K562 (cell line): ENCODE measurements around the gene HINT2. TPM values are rescaled to one million over a fixed set of nuclear protein-coding genes. Genes with fewer than 3 reads are reported as not detected.

Source experiments
- ATAC-seq: fragments of 200-7000 bp; cut with Tn5 transposase; 3 replicates; pipeline ENCODE4 v1.9.1; 2020; ENCODE audit warnings: moderate library complexity
- BruUV-seq: library from RNA; stranded (reverse); fragments of 400-500 nt; replicated peaks from 2 replicates; lab custom pipeline; 2021; lab: Mats Ljungman, UMichigan
- CTCF ChIA-PET: fragments of 300-600 bp; formaldehyde crosslinking; extraction: SDS; loops from one replicate; lab custom pipeline; 2021; ENCODE audit warnings: low intra/inter-chr PET ratio; lab: Yijun Ruan, JAX
- POLR2A ChIA-PET: fragments of 300-600, 350-650 bp; sonication (Branson Sonifier 250); formaldehyde crosslinking; extraction: SDS; loops from one replicate; lab custom pipeline; 2021; ENCODE audit warnings: antibody characterized with exemption, inconsistent platforms; lab: Yijun Ruan, JAX
- DNase-seq, 4 experiments: peaks; one replicate each; pipeline versions ENCODE4 v3.0.0 to v3.0.0-alpha.2; 2011 to 2018; ENCODE audit warnings: low spot score in 3 of 4, mixed read lengths in 3 of 4; ENCODE audit errors: extremely low read depth in 1 of 4
- FAIRE-seq: peaks from 2 replicates; lab custom pipeline; 2011; peaks lifted over from hg19 to GRCh38; lab: Jason Lieb, UNC
- H2AFZ ChIP-seq: 2 replicates; pipeline ENCODE4 v1.6.0; 2011; ENCODE audit warnings: low read depth, low read length, control low read depth, inconsistent platforms
- H3K27ac ChIP-seq: fragments of 200-600 bp; 3 replicates; pipeline ENCODE4 v1.8.0; 2011; ENCODE audit warnings: low read depth, mild to moderate bottlenecking, control low read depth, inconsistent platforms, low read length, moderate library complexity, mixed read lengths; ENCODE audit errors: extremely low read depth
- H3K27me3 ChIP-seq, 2 experiments: fragments of 300-600 bp in 1 of 2; 2 replicates in 1 of 2; 3 replicates in 1 of 2; pipeline versions ENCODE4 v1.6.0 to v1.8.0; 2011; ENCODE audit warnings: inconsistent platforms in 2 of 2, low read length in 2 of 2, mild to moderate bottlenecking in 1 of 2, mixed read lengths in 1 of 2, moderate library complexity in 1 of 2; ENCODE audit not compliant: control insufficient read depth in 2 of 2, insufficient read depth in 2 of 2
- H3K36me3 ChIP-seq: fragments of 300-600 bp; 3 replicates; pipeline ENCODE4 v1.8.0; 2011; ENCODE audit warnings: mild to moderate bottlenecking, low read length, inconsistent platforms; ENCODE audit not compliant: control insufficient read depth, insufficient read depth
- H3K4me1 ChIP-seq, 2 experiments: fragments of 200-600 bp in 1 of 2; replicated peaks in 1 of 2; 2 replicates in 1 of 2; 3 replicates in 1 of 2; pipeline versions ENCODE4 v1.5.1 to v1.8.0; 2011; ENCODE audit warnings: inconsistent platforms in 2 of 2, low read length in 2 of 2, mild to moderate bottlenecking in 1 of 2, mixed read lengths in 1 of 2, moderate library complexity in 1 of 2; ENCODE audit not compliant: control insufficient read depth in 2 of 2, insufficient read depth in 2 of 2
- H3K4me2 ChIP-seq: 2 replicates; pipeline ENCODE4 v1.6.1; 2011; ENCODE audit warnings: low read length, control low read depth, inconsistent platforms, mixed read lengths; ENCODE audit not compliant: insufficient read depth
- H3K4me3 ChIP-seq: fragments of 200-600 bp; sonication (generic), shearing (Covaris generic); 2 replicates; pipeline ENCODE4 v1.5.1; 2016; ENCODE audit warnings: control low read depth, inconsistent platforms
- H3K79me2 ChIP-seq: fragments of 200-600 bp; 3 replicates; pipeline ENCODE4 v1.8.0; 2011; ENCODE audit warnings: low read length, inconsistent platforms; ENCODE audit not compliant: control insufficient read depth, insufficient read depth
- H3K9ac ChIP-seq, 2 experiments: 2 replicates each; pipeline versions ENCODE4 v1.6.0 to v1.6.1; 2011; ENCODE audit warnings: low read depth in 2 of 2, low read length in 2 of 2, control low read depth in 1 of 2, inconsistent platforms in 1 of 2, mild to moderate bottlenecking in 1 of 2, mixed read lengths in 1 of 2; ENCODE audit not compliant: insufficient read depth in 1 of 2
- H3K9me1 ChIP-seq: one replicate; pipeline ENCODE4 v1.6.0; 2011; ENCODE audit warnings: inconsistent platforms, mild to moderate bottlenecking, low read length, moderate library complexity; ENCODE audit not compliant: control insufficient read depth, insufficient read depth
- H3K9me3 ChIP-seq: replicated peaks from 2 replicates; pipeline ENCODE4 v1.5.1; 2011; ENCODE audit warnings: low read depth, low read length, inconsistent platforms; ENCODE audit not compliant: control insufficient read depth, insufficient read depth
- H4K20me1 ChIP-seq: replicated peaks from 2 replicates; pipeline ENCODE4 v1.6.1; 2011; ENCODE audit warnings: low read length, inconsistent platforms, mixed read lengths; ENCODE audit not compliant: control insufficient read depth, insufficient read depth
- CHD1 ChIP-seq: fragments of 200-600 bp; sonication (generic); IDR thresholded peaks from one replicate; pipeline ENCODE4 v1.6.1; 2012; ENCODE audit warnings: mild to moderate bottlenecking, moderate library complexity, low read length, inconsistent platforms
- GABPB1 ChIP-seq: sonication (generic); formaldehyde crosslinking; IDR thresholded peaks from 2 replicates; pipeline ENCODE4 v1.8.0; 2022; ENCODE audit warnings: mild to moderate bottlenecking, missing genetic modification reagents
- NCOA1 ChIP-seq: fragments of 450-650 bp; IDR thresholded peaks from 2 replicates; pipeline ENCODE4 v1.6.1; 2016; ENCODE audit warnings: low read depth
- ZFPM2 ChIP-seq: fragments of 250-450 bp; sonication (Bioruptor Pico); IDR thresholded peaks from 2 replicates; pipeline ENCODE4 v1.5.1; 2022; ENCODE audit warnings: mild to moderate bottlenecking
- ZNF707 ChIP-seq: fragments of 250-450 bp; sonication (Bioruptor Pico); conservative IDR thresholded peaks from 2 replicates; pipeline ENCODE4 v1.8.0; 2022; ENCODE audit warnings: inconsistent platforms, mild to moderate bottlenecking, moderate library complexity
- WGBS: fragments of 100-300 bp; shearing (Covaris generic); methylation state at CpG from one replicate; pipeline ENCODE4 v1.1.6; 2016; ENCODE audit warnings: low coverage, mixed read lengths; ENCODE audit not compliant: insufficient coverage; ENCODE audit errors: missing lambda C conversion rate; 5-methylcytosine and 5-hydroxymethylcytosine counted together
- in situ Hi-C: fragments of 300-500 bp; cut with MboI; formaldehyde crosslinking; loops from 4 replicates; pipeline ENCODE4 v1.15.0; 2018; ENCODE audit warnings: inconsistent platforms, mixed read lengths
- intact Hi-C: fragments of 100-400 bp; cut with micrococcal nuclease; formaldehyde crosslinking; loops from 2 replicates; pipeline ENCODE4 v1.14.2; 2022
- polyA plus RNA-seq, 8 experiments: library from polyadenylated mRNA; depleted of rRNA in 4 of 8; stranded (reverse) in 5 of 8; unstranded in 3 of 8; fragments of >200 nt; fragmentation: Nextera tagmentation in 2 of 8; fragmentation: Illumina TruSeq in 1 of 8; extraction: Ambion mirVana in 2 of 8; extraction: Trizol in 1 of 8; gene quantifications; 2 replicates each; pipeline versions ENCODE4 v1.2.1 to v1.2.3, GENCODE V29; 2011 to 2014; ENCODE audit warnings: inconsistent platforms in 1 of 8, missing spikeins in 1 of 8
- total RNA-seq, 7 experiments: library from RNA; depleted of rRNA in 6 of 7; stranded (reverse); fragments of >200 nt in 6 of 7; fragmentation: Illumina TruSeq in 2 of 7; extraction: Trizol in 2 of 7; gene quantifications; 2 replicates each; pipeline versions ENCODE4 v1.2.1 to v1.2.3, GENCODE V29; 2011 to 2021; ENCODE audit warnings: low replicate concordance in 1 of 7
- TF ChIP-seq, protein P1 (sequence below): fragments of 450-650 bp; IDR thresholded peaks from 2 replicates; pipeline ENCODE4 v1.6.1; 2018; ENCODE audit warnings: mild to moderate bottlenecking, low read depth; ENCODE audit not compliant: partially characterized antibody
- TF ChIP-seq, protein P2 (sequence below): fragments of 250-450 bp; sonication (Bioruptor Pico); IDR thresholded peaks from 2 replicates; pipeline ENCODE4 v1.5.0; 2021
- TF ChIP-seq, protein P3 (sequence below): sonication (generic); formaldehyde crosslinking; IDR thresholded peaks from 2 replicates; pipeline ENCODE4 v1.8.0; 2022; ENCODE audit warnings: mild to moderate bottlenecking, low read depth, missing genetic modification reagents

Gene HINT2
- total and polyA plus RNA-seq, 9 of the 15 experiments (the other 6 are each of a cell fraction or from before 2014, with no cell fraction given) = 5.6 to 44.1 (median 27.9) TPM

DNA sequence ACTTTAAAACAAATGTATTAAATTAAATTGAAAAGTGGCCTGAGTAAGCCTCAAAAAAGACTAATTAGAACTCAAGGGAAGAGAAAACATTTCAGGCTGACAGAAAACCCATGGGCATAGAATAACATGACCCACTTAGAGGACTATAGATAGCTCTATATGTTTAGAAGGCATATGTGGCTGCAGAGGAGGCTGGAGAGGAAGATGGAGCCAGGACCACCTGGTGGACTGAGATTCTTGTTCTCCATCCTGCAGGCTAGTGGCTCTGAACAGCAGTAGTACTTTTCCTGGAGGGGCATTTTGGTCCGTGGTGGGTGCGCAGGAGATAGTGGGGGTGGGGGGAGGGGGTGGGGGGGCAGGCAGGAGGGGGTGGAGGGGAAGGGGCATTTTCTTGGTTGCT is 33.8 kb downstream of the HINT2 start:
- in situ Hi-C loops (no loop called here), intact Hi-C loops (no loop called here)
- no peak for FAIRE-seq
- no peak overlapping the region for H3K4me3 ChIP-seq
- no peak for ATAC-seq
- TF ChIP-seq, protein P1, sequence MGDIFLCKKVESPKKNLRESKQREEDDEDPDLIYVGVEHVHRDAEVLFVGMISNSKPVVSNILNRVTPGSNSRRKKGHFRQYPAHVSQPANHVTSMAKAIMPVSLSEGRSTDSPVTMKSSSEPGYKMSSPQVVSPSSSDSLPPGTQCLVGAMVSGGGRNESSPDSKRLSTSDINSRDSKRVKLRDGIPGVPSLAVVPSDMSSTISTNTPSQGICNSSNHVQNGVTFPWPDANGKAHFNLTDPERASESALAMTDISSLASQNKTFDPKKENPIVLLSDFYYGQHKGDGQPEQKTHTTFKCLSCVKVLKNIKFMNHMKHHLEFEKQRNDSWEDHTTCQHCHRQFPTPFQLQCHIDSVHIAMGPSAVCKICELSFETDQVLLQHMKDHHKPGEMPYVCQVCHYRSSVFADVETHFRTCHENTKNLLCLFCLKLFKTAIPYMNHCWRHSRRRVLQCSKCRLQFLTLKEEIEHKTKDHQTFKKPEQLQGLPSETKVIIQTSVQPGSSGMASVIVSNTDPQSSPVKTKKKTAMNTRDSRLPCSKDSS = no peak
- TF ChIP-seq, protein P2, sequence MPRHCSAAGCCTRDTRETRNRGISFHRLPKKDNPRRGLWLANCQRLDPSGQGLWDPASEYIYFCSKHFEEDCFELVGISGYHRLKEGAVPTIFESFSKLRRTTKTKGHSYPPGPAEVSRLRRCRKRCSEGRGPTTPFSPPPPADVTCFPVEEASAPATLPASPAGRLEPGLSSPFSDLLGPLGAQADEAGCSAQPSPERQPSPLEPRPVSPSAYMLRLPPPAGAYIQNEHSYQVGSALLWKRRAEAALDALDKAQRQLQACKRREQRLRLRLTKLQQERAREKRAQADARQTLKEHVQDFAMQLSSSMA (CRISPR knock-in tag) = no peak
- TF ChIP-seq ZNF707 = no peak
- no peak for TF ChIP-seq ZFPM2 (CRISPR knock-in tag)
- TF ChIP-seq GABPB1 (CRISPR knock-in tag) = no peak
- TF ChIP-seq, protein P3, sequence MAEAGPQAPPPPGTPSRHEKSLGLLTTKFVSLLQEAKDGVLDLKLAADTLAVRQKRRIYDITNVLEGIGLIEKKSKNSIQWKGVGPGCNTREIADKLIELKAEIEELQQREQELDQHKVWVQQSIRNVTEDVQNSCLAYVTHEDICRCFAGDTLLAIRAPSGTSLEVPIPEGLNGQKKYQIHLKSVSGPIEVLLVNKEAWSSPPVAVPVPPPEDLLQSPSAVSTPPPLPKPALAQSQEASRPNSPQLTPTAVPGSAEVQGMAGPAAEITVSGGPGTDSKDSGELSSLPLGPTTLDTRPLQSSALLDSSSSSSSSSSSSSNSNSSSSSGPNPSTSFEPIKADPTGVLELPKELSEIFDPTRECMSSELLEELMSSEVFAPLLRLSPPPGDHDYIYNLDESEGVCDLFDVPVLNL (CRISPR knock-in tag) = no peak
- TF ChIP-seq CHD1 = no peak
- TF ChIP-seq NCOA1 = no peak
- TF ChIP-seq, all 486 proteins: peak for 0
- Histone ChIP-seq H3K27me3 (no peaks in the 10 kb centered on the region), H3K79me2 (no peaks in the 10 kb centered on the region), H3K9ac (no peak overlapping the region), H3K36me3 (peaks cover 9% of the 10 kb centered on the region; the same call in 2 of the 3 replicates), H4K20me1 (no peaks in the 10 kb centered on the region), H2AFZ (no peak overlapping the region), H3K4me1 (peaks cover 0 to 2% of the 10 kb centered on the region in 2 experiments; a peak in 2 of 5 replicates), H3K27ac (no peak overlapping the region), H3K9me1 (no peaks in the 10 kb centered on the region), H3K4me2 (no peak overlapping the region), H3K9me3 (no peaks in the 10 kb centered on the region)
- no TSS peak for BruUV-seq
- POLR2A ChIA-PET = no interaction called here
- DNase-seq = no peak
- 40% methylated on average over 1 of the region's 2 CpGs for WGBS
- CTCF ChIA-PET = no interaction called here
